ENCODE measurements around the gene U2SURP.

GRCh38 chr3:143092191-143092590, 90.8 kb downstream of the U2SURP start:
- TF ChIP-seq CTCF (IDR thresholded peaks at IDR 0.05) (no peak), POLR2A (IDR thresholded peaks at IDR 0.05) (no peak)

All from Peyer's patch (tissue), 4 donors.